ENCODE measurements around the gene LTC4S. TPM values are rescaled to one million over a fixed set of nuclear protein-coding genes. Genes with fewer than 3 reads are reported as not detected.
A peak's percentile ranks its signal among the peaks of the same experiment; 100 is the strongest.

Gene LTC4S
- total RNA-seq, 1 donor from 2014 or later, result 10.9 TPM

GRCh38 chr5:179805529-179806249 is 11.9 kb downstream of the LTC4S start:
- Histone ChIP-seq H3K4me1 (peaks cover 63% of the 10 kb centered on the region), H3K27me3 (ENCODE audit: low read depth) (no peaks in the 10 kb centered on the region), H3K4me3 (peak overlapping the region; percentile 94), H3K9me3 (replicated peaks) (no peaks in the 10 kb centered on the region), H3K36me3 (peaks cover 8% of the 10 kb centered on the region), H3K27ac (replicated peaks) (peak overlapping the region; percentile 95)
- no peak for DNase-seq
- TF ChIP-seq CTCF (IDR thresholded peaks at IDR 0.05; ENCODE audit: borderline replicate concordance), result no peak
- intact Hi-C loops (cut with micrococcal nuclease), result no loop called here

- no peaks in the 10 kb centered on the region for H3K27me3 ChIP-seq (ENCODE audit: low read depth)
- H3K4me3 ChIP-seq, result peak within 1 kb of the TSS; percentile 94
- intact Hi-C loops (cut with micrococcal nuclease), result no loop called here
- H3K9me3 ChIP-seq (replicated peaks), result no peaks in the 10 kb centered on the region
- peaks cover 58% of the 10 kb centered on the region for H3K4me1 ChIP-seq
- peak within 1 kb of the TSS; percentile 95 for H3K27ac ChIP-seq (replicated peaks)
- peaks cover under 1% of the 10 kb centered on the region for H3K36me3 ChIP-seq
- DNase-seq, result peak; percentile 80
- TF ChIP-seq CTCF (IDR thresholded peaks at IDR 0.05; ENCODE audit: borderline replicate concordance), result no peak
Observed at GRCh38 chr5:179806250-179807048, 12.7 kb downstream of the LTC4S start, which contains the start of gene MGAT4B. MGAT4B (minus strand) TSS chr5:179806866; CDS start chr5:179806583, 283 bp downstream.

- DNase-seq, result no peak
- H3K36me3 ChIP-seq, result peaks cover 6% of the 10 kb centered on the region
- intact Hi-C loops (cut with micrococcal nuclease), result no loop called here
- H3K27ac ChIP-seq (replicated peaks), result no peak overlapping the region
- H3K9me3 ChIP-seq (replicated peaks), result no peaks in the 10 kb centered on the region
- H3K4me3 ChIP-seq, result no peak overlapping the region
- no peak for TF ChIP-seq CTCF (IDR thresholded peaks at IDR 0.05; ENCODE audit: borderline replicate concordance)
- H3K4me1 ChIP-seq, result peaks cover 17% of the 10 kb centered on the region
- no peaks in the 10 kb centered on the region for H3K27me3 ChIP-seq (ENCODE audit: low read depth)
Observed at GRCh38 chr5:179812135-179812825, 18.5 kb downstream of the LTC4S start.

GRCh38 chr5:179812997-179813607 is 19.3 kb downstream of the LTC4S start:
- intact Hi-C loops (cut with micrococcal nuclease), result no loop called here
- Histone ChIP-seq H3K36me3 (peaks cover 6% of the 10 kb centered on the region), H3K27ac (replicated peaks) (no peak overlapping the region)

More at GRCh38 chr5:179812997-179813607, 19.3 kb downstream of the LTC4S start:
- no peak for DNase-seq
- no peaks in the 10 kb centered on the region for H3K27me3 ChIP-seq (ENCODE audit: low read depth)
- peaks cover 18% of the 10 kb centered on the region for H3K4me1 ChIP-seq
- TF ChIP-seq CTCF (IDR thresholded peaks at IDR 0.05; ENCODE audit: borderline replicate concordance), result no peak
- no peaks in the 10 kb centered on the region for H3K9me3 ChIP-seq (replicated peaks)
- no peak overlapping the region for H3K4me3 ChIP-seq
